ENCODE data around the gene LSM8.

The LSM8 gene

GRCh38 chr7:118219157-118219512, 35.2 kb downstream of the LSM8 start:
- H3K36me3 ChIP-seq (ENCODE audit: control insufficient read depth in 2 of 2, insufficient read depth in 1 of 2, low read length in 2 of 2) = no peaks in the 10 kb centered on the region
- peak; percentile 69; the same call in 1 of the 2 replicates for TF ChIP-seq ZNF223 (tag by site-specific recombination; IDR thresholded peaks at IDR 0.05)
- no peak for TF ChIP-seq ZNF248 (tag by site-specific recombination; IDR thresholded peaks at IDR 0.05)
- POLR2A ChIA-PET = no interaction called here
- H3K27ac ChIP-seq (ENCODE audit: extremely low read depth, low read depth, low read length) = no peak overlapping the region
- CTCF ChIA-PET = no interaction called here
- no peaks in the 10 kb centered on the region for H3K9me3 ChIP-seq (ENCODE audit: control insufficient read depth, insufficient read depth, low read depth, low read length)
- no peak overlapping the region for H3K4me3 ChIP-seq (ENCODE audit: low read depth, low read length)
- H3K4me1 ChIP-seq (ENCODE audit: control insufficient read depth, insufficient read depth, low read length) = peaks cover 4% of the 10 kb centered on the region; the same call in 1 of the 2 replicates

GRCh38 chr7:118220583-118220982, 36.6 kb downstream of the LSM8 start:
- Histone ChIP-seq H3K27ac (ENCODE audit: extremely low read depth, low read depth, low read length) (no peak overlapping the region), H3K36me3 (ENCODE audit: control insufficient read depth in 2 of 2, insufficient read depth in 1 of 2, low read length in 2 of 2) (no peaks in the 10 kb centered on the region), H3K4me3 (ENCODE audit: low read depth, low read length) (no peak overlapping the region), H3K4me1 (ENCODE audit: control insufficient read depth, insufficient read depth, low read length) (no peaks in the 10 kb centered on the region), H3K9me3 (ENCODE audit: control insufficient read depth, insufficient read depth, low read depth, low read length) (no peaks in the 10 kb centered on the region)
- ChIA-PET POLR2A (no interaction called here), CTCF (no interaction called here)
- TF ChIP-seq KLF7 (tag by site-specific recombination; IDR thresholded peaks at IDR 0.05; ENCODE audit: borderline replicate concordance) (no peak), PATZ1 (tag by site-specific recombination; IDR thresholded peaks at IDR 0.05) (no peak), PBX3 (CRISPR knock-in tag; IDR thresholded peaks at IDR 0.05) (no peak), ZNF394 (tag by site-specific recombination; IDR thresholded peaks at IDR 0.05; ENCODE audit: borderline replicate concordance) (no peak), ZBTB20 (tag by site-specific recombination; IDR thresholded peaks at IDR 0.05) (no peak), KLF10 (tag by site-specific recombination; IDR thresholded peaks at IDR 0.05) (no peak), ZBTB11 (tag by site-specific recombination; conservative IDR thresholded peaks at IDR 0.05; ENCODE audit: low read depth) (no peak), BCL11B (tag by site-specific recombination; IDR thresholded peaks at IDR 0.05; ENCODE audit: low read depth) (no peak), KLF8 (tag by site-specific recombination; IDR thresholded peaks at IDR 0.05) (no peak), ZEB2 (tag by site-specific recombination; IDR thresholded peaks at IDR 0.05) (no peak), ZNF513 (tag by site-specific recombination; IDR thresholded peaks at IDR 0.05) (no peak), ZNF449 (tag by site-specific recombination; IDR thresholded peaks at IDR 0.05) (no peak), ZNF792 (tag by site-specific recombination; IDR thresholded peaks at IDR 0.05) (no peak), ZNF174 (tag by site-specific recombination; IDR thresholded peaks at IDR 0.05) (no peak), MYNN (tag by site-specific recombination; IDR thresholded peaks at IDR 0.05; ENCODE audit: borderline replicate concordance) (no peak)
